NCI-H524 (cell line): Measurements from ENCODE around the gene KBTBD12.

ENCODE experiments used
- DNase-seq, 2 experiments: peaks; one replicate each; lab custom pipeline; 2025; lab: John Stamatoyannopoulos, UW

KBTBD12 gene

GRCh38 chr3:128014548-128014947 lies 99.5 kb downstream of the KBTBD12 start:
- no peak for DNase-seq

GRCh38 chr3:128016502-128016901 lies 101.5 kb downstream of the KBTBD12 start:
- no peak for DNase-seq

GRCh38 chr3:128021768-128022372 lies 106.8 kb downstream of the KBTBD12 start:
- no peak for DNase-seq

- no peak for DNase-seq
These were observed 118.1 kb downstream of the KBTBD12 start for GRCh38 chr3:128033102-128033501.

GRCh38 chr3:128036119-128036518 lies 121.1 kb downstream of the KBTBD12 start:
- no peak for DNase-seq
